GM18873 (cell line): ENCODE data around the gene FYCO1.

ENCODE experiments used
- ATAC-seq: cut with Tn5 transposase; IDR thresholded peaks from one replicate; pipeline ENCODE4 v1.9.1; 2021; ENCODE audit warnings: mild to moderate bottlenecking, moderate library complexity, moderate number of reproducible peaks; ENCODE audit not compliant: unreplicated experiment, low FRiP score

Gene FYCO1

GRCh38 chr3:45947361-45947760 lies 48.3 kb downstream of the FYCO1 start:
- ATAC-seq = no peak

- ATAC-seq = no peak
Observed at GRCh38 chr3:45946875-45947274, 48.7 kb downstream of the FYCO1 start.

GRCh38 chr3:45946307-45946706 lies 49.3 kb downstream of the FYCO1 start:
- no peak for ATAC-seq

DNA sequence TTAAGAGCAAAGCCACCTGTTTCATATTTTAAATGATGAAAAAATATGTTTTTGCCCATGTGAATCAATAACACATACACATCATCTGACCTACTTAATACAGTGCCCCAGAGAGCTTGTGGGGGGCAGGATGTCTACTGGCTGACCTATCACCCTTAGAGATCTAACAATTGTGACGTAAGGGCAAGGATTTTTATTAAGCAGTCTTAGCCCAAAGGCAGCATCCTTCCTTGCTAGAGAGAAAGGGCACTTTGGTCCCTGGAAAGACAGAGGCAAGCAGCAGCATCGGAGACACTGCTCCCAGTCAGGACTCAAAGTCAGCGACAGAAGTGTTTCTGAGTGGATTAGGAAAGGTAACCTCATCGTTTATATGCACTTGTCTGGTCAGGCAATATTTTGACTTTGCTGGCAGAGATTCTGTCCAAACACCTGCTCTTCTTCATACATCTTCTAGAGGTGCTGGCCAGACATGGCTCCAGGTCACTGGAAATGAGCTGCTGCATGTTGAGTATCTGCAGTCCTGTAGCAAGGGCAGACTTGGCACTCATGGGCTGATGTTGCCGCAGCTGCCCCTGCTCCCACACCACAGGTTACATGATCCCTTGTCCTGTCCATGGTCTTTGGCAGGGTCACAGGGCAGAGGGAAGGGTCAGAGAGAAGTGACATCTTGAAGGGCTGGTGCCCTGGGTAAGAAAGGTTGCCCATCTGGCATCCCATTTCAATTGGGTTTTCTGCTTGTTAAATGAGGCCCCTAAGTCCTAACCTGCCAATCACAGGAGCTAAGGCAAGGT lies 50.6 kb downstream of the FYCO1 start:
- no peak for ATAC-seq

- ATAC-seq = no peak
Observed at GRCh38 chr3:45943207-45943846, 52.3 kb downstream of the FYCO1 start, which contains the start of gene CXCR6. Gene CXCR6, plus strand, starts transcription at chr3:45943464. Its CDS starts 3,018 bp downstream, at chr3:45946482.

GRCh38 chr3:45942051-45942825 lies 53.4 kb downstream of the FYCO1 start:
- ATAC-seq = no peak

DNA sequence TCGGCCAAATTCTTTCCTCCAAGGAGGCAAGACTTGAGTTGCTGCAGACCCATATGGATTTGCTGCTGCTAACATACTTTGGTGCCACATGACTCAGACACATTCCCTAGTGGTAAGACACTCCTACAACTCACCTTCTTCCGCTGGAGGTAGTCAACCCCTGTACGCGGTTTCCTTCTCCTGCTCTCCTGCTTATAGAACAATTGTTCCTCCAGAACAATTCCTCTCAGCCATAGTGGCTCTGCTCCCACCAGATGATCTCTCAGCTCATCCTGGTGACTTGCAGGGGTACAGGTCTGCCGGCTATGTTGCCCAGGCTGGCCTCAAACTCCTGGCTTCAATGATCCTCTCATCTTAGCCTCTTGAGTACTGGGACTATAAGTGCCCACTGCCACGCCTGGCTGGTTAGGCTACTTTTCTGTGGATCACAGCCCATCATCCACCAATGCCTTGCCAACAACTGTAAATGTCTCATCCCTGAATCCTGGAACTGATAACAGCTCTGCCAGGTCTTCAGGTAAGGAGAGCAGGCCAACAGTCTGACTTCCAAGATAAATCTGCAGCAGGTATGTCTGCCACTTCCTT lies 54.8 kb downstream of the FYCO1 start:
- ATAC-seq = no peak

DNA sequence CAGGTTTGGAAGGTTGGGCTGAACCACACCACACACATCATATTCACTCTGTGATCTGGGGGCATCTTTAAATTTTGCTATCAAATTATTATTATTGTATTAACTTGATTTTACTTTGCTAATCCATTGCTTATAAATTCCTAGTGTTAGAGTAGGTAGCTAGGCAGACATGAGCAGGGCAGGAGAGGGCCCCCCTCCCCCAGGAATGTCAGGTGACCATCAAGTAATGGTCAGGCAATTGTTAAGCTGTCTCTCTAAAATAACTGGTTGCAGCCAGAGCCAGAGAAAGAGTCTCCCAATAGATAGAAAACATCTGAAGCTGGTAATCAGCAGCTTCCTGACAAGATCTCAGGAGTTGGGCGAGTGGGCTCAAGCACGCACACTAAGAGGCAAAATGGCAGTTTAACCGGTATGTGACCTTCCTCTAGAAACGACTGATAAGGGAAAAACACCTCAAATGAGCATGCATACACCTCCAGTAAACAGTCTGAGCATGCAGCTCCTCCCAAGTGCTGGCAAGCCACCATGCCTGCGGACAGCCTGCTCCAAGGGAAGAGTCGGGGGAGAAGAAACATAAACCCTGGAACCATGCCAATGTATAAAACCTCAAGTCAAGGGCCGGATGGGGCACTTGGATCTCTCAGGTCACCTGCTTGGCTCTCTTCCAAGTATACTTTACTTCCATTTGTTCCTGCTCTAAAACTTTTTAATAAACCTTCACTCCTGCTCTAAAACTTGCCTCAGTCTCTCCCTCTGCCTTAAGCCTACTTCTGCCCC lies 55.4 kb downstream of the FYCO1 start:
- no peak for ATAC-seq

GRCh38 chr3:45939341-45939771 lies 56.3 kb downstream of the FYCO1 start:
- no peak for ATAC-seq

- no peak for ATAC-seq
Observed at GRCh38 chr3:45938864-45939263, 56.8 kb downstream of the FYCO1 start.

DNA sequence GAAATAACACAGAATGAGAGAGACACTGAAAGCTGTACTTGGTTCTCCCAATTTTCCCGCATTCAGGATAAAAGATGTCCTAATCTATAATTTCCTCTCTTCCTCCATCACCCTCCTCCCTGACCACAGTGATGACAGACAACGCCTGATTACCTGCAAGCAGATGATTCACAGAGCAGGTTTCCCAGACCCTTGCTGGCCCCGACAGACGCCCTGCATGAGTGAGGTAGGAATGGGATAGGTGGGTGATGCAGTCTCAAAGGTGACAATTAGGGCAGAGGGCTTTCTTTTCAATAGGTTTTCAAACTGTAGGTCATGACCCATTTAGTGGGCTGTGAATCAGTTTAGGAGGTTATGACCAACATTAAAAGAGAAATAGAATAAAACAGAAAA lies 57.6 kb downstream of the FYCO1 start:
- no peak for ATAC-seq

DNA sequence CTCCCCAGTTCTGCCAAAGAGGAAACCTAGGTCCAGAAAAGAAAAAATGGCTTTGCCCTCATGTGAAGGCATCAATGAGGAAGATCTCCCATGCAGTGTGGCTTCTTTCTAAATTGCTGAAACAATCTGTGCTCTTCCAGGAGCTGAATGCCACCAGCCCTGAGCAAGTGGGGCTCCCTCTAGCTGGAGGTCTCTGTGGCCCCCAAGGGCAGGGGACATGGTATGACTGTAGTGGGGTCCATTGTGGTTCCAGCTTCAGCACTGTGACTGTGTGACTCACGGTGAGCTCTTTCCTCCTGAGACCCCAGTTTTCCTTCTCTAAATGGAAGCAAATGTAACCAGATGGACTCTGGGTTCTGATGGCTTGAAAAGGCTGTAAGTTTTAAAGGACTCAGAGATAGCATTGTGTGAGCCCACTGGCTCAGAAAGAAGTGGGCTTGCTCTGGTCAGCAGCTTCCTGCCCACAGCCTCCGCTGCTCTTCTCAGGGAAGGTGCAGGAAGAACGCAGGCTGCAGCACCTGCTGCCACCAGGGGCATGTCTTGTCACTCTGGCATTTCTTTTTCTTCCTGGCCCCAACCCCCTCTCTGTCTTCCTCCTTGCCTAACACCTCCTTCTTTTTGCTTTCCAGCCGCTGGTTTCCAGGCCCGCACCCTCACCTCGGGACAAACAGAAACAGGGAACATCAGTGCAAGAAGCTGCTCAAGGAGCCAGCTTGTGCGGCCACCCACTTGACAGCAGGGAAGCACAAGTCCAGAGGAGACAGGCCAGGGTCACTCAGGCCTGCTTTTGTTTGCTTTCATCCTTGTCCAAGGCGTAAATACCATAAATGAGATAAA lies 58.2 kb downstream of the FYCO1 start:
- no peak for ATAC-seq

- ATAC-seq = no peak
Observed at GRCh38 chr3:45936261-45936660, 59.4 kb downstream of the FYCO1 start.

- ATAC-seq = no peak
Observed at GRCh38 chr3:45933591-45933990, 62.0 kb downstream of the FYCO1 start.

- no peak for ATAC-seq
Observed at GRCh38 chr3:45932112-45932511, 63.5 kb downstream of the FYCO1 start.

DNA sequence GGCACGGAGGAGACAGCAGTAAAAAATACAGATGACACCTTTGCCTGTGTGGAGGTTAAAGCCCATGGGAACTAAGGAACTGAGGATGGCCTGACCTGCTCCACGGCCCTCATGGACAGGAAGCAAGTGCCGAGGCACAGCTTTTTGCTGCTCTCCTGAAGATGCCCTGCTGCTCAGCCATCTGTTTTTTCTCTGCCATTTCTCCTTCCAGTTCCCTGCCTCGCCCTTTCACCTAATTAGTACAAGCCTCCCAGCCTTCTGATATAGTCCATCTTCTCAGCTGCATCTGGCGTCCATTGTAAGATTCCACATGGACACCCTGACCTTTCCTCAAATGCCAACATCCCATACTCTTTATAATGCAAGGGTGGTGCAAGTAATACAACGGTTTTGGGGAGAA lies 64.1 kb downstream of the FYCO1 start:
- no peak for ATAC-seq

DNA sequence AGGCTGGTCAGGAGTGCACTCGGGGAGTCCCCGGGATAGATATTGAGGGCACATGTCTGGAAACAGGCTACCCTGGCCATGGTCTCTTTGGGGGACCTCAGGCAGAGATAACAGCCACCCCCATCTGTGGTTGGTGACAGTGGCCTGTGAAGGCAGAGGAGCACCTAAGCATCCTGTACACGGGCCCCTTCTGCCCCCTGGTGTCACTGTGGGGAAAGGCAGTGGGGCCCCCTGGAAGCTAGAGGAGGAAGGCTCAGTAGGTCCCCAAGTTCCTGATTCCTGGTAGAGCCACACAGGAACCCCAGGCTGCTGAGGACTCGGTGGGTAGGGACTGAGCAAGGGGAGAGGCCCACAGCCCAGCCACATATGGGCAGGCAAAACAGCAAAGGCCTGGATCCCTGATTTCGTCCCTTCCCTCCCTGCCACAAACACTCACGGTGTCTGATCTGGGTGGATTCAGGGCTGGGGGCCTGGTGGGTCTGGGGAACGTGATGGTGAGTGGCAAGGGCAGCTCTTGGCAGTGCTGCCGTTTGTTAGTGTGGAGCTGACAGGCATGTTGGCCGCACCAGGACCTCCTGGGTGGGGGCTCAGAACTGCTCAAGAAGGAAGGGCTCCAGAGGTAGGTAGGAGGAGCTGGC lies 66.5 kb downstream of the FYCO1 start:
- no peak for ATAC-seq

DNA sequence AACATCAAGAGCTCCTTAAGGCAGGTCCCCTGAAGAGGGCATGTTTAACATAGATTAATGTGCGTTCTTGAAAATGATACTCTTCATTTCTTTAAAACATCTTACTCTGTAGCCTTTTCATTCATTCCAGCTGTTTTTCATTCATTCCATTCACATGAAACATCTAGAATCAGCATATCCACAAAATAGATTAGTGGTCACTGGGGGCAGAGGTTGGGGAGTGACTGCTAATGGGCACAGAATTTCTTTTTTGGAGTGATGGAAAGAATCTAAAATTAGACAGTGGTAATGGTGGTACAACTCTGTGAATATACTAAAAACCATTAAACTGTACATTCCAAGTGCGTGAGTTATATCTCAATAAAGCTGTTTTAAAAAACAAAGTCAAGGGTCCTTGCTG lies 67.7 kb downstream of the FYCO1 start:
- no peak for ATAC-seq

GRCh38 chr3:45923755-45924154 lies 71.9 kb downstream of the FYCO1 start:
- no peak for ATAC-seq
